Activated gamma-delta T cell (primary cell): ENCODE results near the gene ANKS3.
"Not testable (repeated sequence)": the region's sequence is repeated elsewhere in the genome, so short reads cannot be mapped to it uniquely, and the experiment has no call there.

Source experiments
- DNase-seq: peaks from one replicate; lab custom pipeline; 2025; lab: John Stamatoyannopoulos, UW

The ANKS3 gene

GRCh38 chr16:4650443-4651074 is 83.5 kb downstream of the ANKS3 start:
- not testable (repeated sequence) for DNase-seq

GRCh38 chr16:4649744-4650442 is 84.2 kb downstream of the ANKS3 start:
- no peak for DNase-seq

- DNase-seq = no peak
Observed at GRCh38 chr16:4648917-4649316, 85.2 kb downstream of the ANKS3 start.

- no peak for DNase-seq
Observed at GRCh38 chr16:4647644-4647980, 86.5 kb downstream of the ANKS3 start.

- DNase-seq = no peak
Observed at GRCh38 chr16:4646773-4647643, 87.1 kb downstream of the ANKS3 start.
